Right atrium auricular region (tissue), 2 donors: ENCODE measurements around the gene FZR1. TPM values are rescaled to one million over a fixed set of nuclear protein-coding genes. Genes with fewer than 3 reads are reported as not detected.

Experiments
- DNase-seq: peaks from one replicate; pipeline ENCODE4 v3.0.0-alpha.2; 2019; ENCODE audit warnings: low spot score
- H3K27ac ChIP-seq, 2 donors: fragments of 200-600 bp; sonication (generic); 1 replicate in 1 of 2; 2 replicates in 1 of 2; pipeline ENCODE4 v1.5.1; 2016 to 2019
- H3K27me3 ChIP-seq, 2 donors: fragments of 200-600 bp; sonication (generic); one replicate each; pipeline versions ENCODE4 v1.5.1 to v1.6.0; 2017 to 2019
- H3K36me3 ChIP-seq: fragments of 200-600 bp; sonication (generic); one replicate; pipeline ENCODE4 v1.5.1; 2016
- H3K4me1 ChIP-seq, 2 donors: fragments of 200-600 bp; sonication (generic); one replicate each; pipeline versions ENCODE4 v1.5.1 to v1.6.0; 2017 to 2019
- H3K4me3 ChIP-seq, 2 donors: fragments of 200-600 bp; sonication (generic); 1 replicate in 1 of 2; 2 replicates in 1 of 2; pipeline ENCODE4 v1.5.1; 2017 to 2019; ENCODE audit warnings: mild to moderate bottlenecking in 1 of 2, moderate library complexity in 1 of 2
- H3K9me3 ChIP-seq, 2 donors: fragments of 200-600 bp; sonication (generic); one replicate each; pipeline ENCODE4 v1.5.1; 2019
- total RNA-seq, 2 donors: library from RNA; depleted of rRNA; stranded (reverse); fragments of >200 nt; gene quantifications; one replicate each; pipeline ENCODE4 v1.1.0, GENCODE V29; 2016
- TF ChIP-seq, protein P1 (sequence below), 2 donors: fragments of 200-600 bp; sonication (generic); IDR thresholded peaks; one replicate each; pipeline ENCODE4 v1.5.1; 2019; ENCODE audit warnings: antibody characterized with exemption in 2 of 2

Gene FZR1
- total RNA-seq, 2 donors from 2014 or later: 20.6 to 21.7 TPM

DNA sequence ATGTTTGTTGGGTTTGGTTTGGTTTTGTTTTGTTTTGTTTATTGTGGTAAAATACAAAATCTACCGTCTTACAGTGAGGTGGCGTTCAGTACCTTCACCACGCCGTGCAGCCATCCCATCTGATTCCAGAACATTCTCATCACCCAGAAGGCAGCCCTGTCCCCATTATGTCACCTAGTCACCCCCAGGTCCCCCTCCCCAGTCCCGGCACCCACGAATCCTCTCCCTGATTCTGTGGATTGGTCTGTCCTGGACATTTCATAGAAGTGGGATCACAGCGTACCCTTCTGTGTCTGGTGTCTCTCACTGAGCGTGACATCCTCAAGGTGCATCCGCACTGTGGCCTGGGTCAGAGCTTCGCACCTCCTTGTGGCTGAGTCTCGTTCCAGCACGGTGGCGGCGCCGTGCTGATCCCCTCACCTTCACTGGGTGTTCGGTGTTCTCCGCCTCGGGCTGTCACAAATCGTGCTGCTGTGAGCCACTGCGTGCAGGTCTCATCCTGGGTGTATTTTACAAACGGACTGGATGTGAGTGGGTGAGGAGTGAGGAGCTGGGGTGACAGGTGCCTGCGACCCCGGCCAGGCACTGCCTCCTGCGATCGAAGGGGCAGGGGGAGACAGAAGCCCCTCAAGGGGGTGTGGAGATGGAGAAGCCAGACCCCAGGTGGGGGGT, 32.3 kb downstream of the FZR1 start:
- H3K9me3 ChIP-seq: no peaks in the 10 kb centered on the region
- H3K36me3 ChIP-seq: peaks cover 24% of the 10 kb centered on the region
- H3K4me3 ChIP-seq: no peak overlapping the region
- no peak for DNase-seq
- peaks cover 0 to 6% of the 10 kb centered on the region in 2 donors for H3K4me1 ChIP-seq
- H3K27ac ChIP-seq: no peak overlapping the region
- TF ChIP-seq, protein P1, sequence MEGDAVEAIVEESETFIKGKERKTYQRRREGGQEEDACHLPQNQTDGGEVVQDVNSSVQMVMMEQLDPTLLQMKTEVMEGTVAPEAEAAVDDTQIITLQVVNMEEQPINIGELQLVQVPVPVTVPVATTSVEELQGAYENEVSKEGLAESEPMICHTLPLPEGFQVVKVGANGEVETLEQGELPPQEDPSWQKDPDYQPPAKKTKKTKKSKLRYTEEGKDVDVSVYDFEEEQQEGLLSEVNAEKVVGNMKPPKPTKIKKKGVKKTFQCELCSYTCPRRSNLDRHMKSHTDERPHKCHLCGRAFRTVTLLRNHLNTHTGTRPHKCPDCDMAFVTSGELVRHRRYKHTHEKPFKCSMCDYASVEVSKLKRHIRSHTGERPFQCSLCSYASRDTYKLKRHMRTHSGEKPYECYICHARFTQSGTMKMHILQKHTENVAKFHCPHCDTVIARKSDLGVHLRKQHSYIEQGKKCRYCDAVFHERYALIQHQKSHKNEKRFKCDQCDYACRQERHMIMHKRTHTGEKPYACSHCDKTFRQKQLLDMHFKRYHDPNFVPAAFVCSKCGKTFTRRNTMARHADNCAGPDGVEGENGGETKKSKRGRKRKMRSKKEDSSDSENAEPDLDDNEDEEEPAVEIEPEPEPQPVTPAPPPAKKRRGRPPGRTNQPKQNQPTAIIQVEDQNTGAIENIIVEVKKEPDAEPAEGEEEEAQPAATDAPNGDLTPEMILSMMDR (IDR thresholded peaks at IDR 0.05): no peak
- H3K27me3 ChIP-seq: no peaks in the 10 kb centered on the region

DNA sequence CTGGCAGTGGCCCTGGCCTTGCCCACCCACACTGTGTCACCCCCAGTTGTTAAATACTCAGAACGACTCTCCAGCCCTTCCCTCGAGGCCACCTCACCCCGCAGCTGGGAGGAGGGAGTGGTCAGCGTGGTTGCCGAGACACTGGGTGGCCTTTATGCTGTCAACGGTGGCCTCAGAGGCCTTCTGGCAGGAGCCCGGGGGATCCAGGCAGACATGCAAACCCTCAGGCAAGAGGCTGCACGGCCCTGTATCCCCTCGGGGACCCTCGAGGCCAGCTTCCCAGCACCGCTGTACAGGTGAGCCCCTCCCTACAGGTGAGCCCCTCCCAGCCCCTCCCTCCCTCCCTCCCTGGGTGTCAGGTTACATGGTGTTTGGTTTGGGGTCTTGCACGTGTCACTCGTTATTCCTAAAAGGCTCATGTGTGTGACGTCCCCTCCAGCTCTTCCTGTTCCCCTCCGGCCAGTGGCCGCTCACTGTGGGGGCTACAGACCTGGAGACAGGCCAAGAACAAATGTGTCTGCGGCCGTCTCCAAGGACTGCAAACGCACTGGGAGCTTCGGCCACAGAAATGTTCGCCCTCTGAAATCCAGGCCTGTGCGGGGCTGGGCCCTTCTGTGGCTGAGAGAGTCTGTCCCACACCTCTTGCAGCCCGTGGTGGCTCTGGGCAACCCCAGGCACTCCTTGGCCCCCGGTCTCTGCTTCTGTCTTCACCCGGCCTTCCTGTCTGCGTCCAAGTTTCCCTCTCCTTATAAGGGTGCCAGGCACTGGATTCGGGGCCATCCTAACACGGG, 33.0 kb downstream of the FZR1 start, which contains the start of gene TEKTIP1:
TEKTIP1 (plus strand) TSS at position 210 of the 791 bp plus-strand sequence; CDS start at position 214, 4 bp downstream.
- no peaks in the 10 kb centered on the region for H3K27me3 ChIP-seq
- no peak within 1 kb of the TSS for H3K27ac ChIP-seq
- H3K36me3 ChIP-seq: peaks cover 16% of the 10 kb centered on the region
- no peak within 1 kb of the TSS for H3K4me3 ChIP-seq
- TF ChIP-seq, protein P1 (IDR thresholded peaks at IDR 0.05): no peak
- DNase-seq: no peak
- H3K4me1 ChIP-seq: peaks cover 0 to 6% of the 10 kb centered on the region in 2 donors
- no peaks in the 10 kb centered on the region for H3K9me3 ChIP-seq

DNA sequence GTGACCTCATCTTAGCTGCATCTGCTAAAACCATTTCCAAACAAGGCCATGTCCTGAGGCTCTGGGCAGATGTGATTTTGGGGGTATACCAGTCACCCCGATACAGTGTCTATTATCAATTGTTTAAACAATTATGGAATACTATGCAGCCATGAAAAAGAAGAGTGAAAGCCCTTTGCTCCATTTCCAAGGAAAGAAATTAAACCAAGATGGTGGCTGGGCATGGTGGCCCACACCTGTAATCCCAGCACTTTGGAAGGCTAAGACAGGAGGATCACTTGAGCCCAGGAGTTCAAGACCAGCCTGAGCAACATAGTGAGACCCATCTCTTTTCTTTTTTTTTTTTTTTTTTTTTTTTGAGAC, 33.6 kb downstream of the FZR1 start:
- Histone ChIP-seq H3K36me3 (peaks cover 10% of the 10 kb centered on the region), H3K4me3 (no peak overlapping the region), H3K4me1 (peaks cover 0 to 6% of the 10 kb centered on the region in 2 donors), H3K27ac (no peak overlapping the region), H3K27me3 (no peaks in the 10 kb centered on the region), H3K9me3 (no peaks in the 10 kb centered on the region)
- TF ChIP-seq, protein P1 (IDR thresholded peaks at IDR 0.05): no peak
- no peak for DNase-seq

DNA sequence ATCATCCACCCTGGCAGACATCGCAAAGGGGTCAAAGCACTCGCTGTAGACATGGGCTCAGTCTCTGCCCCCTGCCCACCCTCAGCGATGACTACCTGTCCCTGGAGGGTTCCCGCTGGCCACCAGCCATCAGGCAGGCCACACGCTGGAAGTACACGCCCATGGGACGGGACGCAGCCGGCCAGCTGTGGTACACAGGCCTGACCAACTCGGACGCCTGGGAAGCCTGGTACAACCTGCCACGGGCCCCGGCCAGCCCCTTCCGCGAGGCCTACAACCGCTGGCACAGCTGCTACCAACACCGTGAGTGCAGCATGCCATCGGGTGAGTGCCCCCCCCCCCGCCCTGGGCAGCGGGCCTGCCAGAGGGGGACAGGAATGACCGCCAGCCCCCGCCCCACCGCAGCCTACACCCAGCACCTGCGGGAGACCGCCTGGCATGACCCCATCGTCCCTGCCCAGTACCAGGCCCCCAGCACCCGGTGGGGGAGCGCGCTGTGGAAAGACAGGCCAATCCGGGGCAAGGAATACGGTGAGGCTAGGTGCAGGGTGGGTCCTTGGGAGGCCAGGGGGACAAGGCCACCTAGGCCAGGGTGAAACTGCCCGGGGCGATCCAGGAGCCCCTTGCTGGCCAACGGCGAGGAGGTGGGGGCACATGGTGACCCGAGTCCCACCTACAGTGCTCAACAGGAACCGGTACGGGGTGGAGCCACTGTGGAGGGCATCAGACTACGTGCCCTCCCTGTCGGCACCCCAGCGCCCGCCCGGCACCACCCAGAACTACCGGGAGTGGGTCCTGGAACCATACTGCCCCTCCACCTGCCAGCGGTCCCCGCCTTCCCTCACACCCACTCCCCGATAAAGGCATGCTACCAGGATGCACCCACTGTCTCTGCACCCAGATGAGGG, 37.3 kb downstream of the FZR1 start:
- Histone ChIP-seq H3K4me1 (no peaks in the 10 kb centered on the region), H3K4me3 (no peak overlapping the region), H3K27me3 (no peaks in the 10 kb centered on the region), H3K9me3 (no peaks in the 10 kb centered on the region), H3K27ac (no peak overlapping the region), H3K36me3 (no peaks in the 10 kb centered on the region)
- no peak for DNase-seq
- TF ChIP-seq, protein P1 (IDR thresholded peaks at IDR 0.05): no peak

DNA sequence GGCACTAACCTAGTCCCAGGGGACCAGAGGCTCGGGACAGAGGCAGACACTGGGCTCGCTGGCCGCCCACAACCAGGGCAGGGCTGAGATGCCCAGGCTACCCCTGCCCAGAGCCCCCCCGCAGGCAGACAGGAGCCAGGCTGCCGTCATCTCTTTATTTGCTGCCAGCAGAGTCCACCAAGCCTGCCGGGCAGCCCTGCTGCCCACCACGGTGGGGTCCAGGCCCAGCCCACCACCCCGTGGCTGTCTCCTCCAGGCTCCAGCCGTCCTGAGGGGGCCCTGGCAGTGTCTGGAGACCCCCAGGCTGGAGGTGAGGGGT, 37.9 kb downstream of the FZR1 start:
- Histone ChIP-seq H3K27me3 (no peaks in the 10 kb centered on the region), H3K9me3 (no peaks in the 10 kb centered on the region), H3K36me3 (no peaks in the 10 kb centered on the region), H3K27ac (no peak overlapping the region), H3K4me3 (no peak overlapping the region), H3K4me1 (no peaks in the 10 kb centered on the region)
- DNase-seq: no peak
- TF ChIP-seq, protein P1 (IDR thresholded peaks at IDR 0.05): no peak
